Measurements from ENCODE around the gene PPP1CB. TPM values are rescaled to one million over a fixed set of nuclear protein-coding genes. Genes with fewer than 3 reads are reported as not detected.

Gene PPP1CB
- total RNA-seq, 1 donor from 2014 or later: 196 TPM

- intact Hi-C loops (cut with DNase I): loop anchor here (10.0 kb wide), 1 partner anchor 360 kb away; the partner anchor contains the start of gene FOSL2
- H3K27me3 ChIP-seq: no peaks in the 10 kb centered on the region
- H3K36me3 ChIP-seq: peaks cover 0 to 7% of the 10 kb centered on the region in 2 donors
- peak overlapping the region; percentile 75 to 89 for H3K4me3 ChIP-seq
- H3K9me3 ChIP-seq: no peaks in the 10 kb centered on the region
- no peak for TF ChIP-seq CTCF (IDR thresholded peaks at IDR 0.05)
- H3K4me1 ChIP-seq: peaks cover 14 to 30% of the 10 kb centered on the region in 2 donors
- DNase-seq (ENCODE audit: low spot score in 2 of 2): no peak
- H3K27ac ChIP-seq: peak overlapping the region; percentile 100
These were observed 2.7 kb downstream of the PPP1CB start for GRCh38 chr2:28754321-28754720.

DNA sequence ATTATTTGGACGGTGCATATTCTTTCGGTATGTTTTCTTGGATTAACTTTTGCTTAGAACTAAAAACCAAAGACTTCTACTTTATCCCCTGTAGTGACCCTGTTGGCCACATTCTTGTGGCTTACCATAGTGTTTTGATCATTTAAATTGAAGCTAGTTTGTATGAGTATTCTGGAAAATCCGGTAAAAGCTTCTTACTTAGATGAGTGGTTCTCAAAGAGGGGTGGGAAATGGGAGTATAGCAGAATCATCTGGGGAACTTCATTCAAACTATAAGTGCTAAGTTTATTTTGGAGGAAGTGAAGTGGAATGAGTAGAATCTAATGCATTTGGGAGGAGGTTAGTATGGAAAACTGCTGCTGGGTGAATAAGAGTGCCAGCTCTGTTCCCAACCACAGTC is 3.8 kb downstream of the PPP1CB start:
- Histone ChIP-seq H3K4me1 (peaks cover 3 to 21% of the 10 kb centered on the region in 2 donors), H3K27ac (peak overlapping the region; percentile 100), H3K27me3 (no peaks in the 10 kb centered on the region)

GRCh38 chr2:28758459-28758858 is 6.8 kb downstream of the PPP1CB start:
- Histone ChIP-seq H3K36me3 (peaks cover 19 to 29% of the 10 kb centered on the region in 2 donors), H3K27me3 (no peaks in the 10 kb centered on the region), H3K27ac (peak overlapping the region; percentile 29 to 100), H3K4me1 (peaks cover 8 to 40% of the 10 kb centered on the region in 2 donors), H3K4me3 (peak overlapping the region in 1 of 2 donors; percentile 75), H3K9me3 (no peaks in the 10 kb centered on the region)
- no peak for DNase-seq (ENCODE audit: low spot score in 2 of 2)
- intact Hi-C loops (cut with DNase I): loop anchor here (10.0 kb wide), 1 partner anchor 364 kb away; the partner anchor contains the start of gene FOSL2
- TF ChIP-seq CTCF (IDR thresholded peaks at IDR 0.05): no peak

More for the DNA sequence above, 3.8 kb downstream of the PPP1CB start:
- no peak for DNase-seq (ENCODE audit: low spot score in 2 of 2)
- TF ChIP-seq CTCF (IDR thresholded peaks at IDR 0.05): no peak
- Histone ChIP-seq H3K9me3 (no peaks in the 10 kb centered on the region), H3K36me3 (peaks cover 7 to 17% of the 10 kb centered on the region in 2 donors), H3K4me3 (peak overlapping the region; percentile 75 to 89)
- intact Hi-C loops (cut with DNase I): loop anchor here (10.0 kb wide), 1 partner anchor 361 kb away; the partner anchor contains the start of gene FOSL2

DNA sequence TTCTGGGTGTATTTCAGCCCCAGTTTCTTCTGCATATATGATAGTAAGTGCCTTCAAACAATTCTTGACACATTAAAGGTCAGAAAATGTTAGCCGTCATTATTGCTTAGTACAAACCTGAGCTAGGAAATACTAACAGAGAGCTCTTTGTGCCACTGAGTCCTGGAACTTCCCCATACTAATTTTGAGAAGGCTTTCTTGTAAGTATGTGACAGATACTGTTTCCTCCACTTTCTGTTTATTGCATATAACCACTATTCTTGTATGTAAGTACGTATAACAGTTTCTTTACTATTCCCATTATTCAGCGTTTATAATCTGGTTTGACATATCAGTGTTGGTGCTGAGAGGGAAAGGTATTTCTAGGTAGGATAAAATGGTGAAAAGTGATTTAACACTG is 9.8 kb downstream of the PPP1CB start:
- intact Hi-C loops (cut with DNase I): no loop called here
- H3K4me1 ChIP-seq: peaks cover 19 to 57% of the 10 kb centered on the region in 2 donors
- no peak for DNase-seq (ENCODE audit: low spot score in 2 of 2)
- TF ChIP-seq CTCF (IDR thresholded peaks at IDR 0.05): no peak
- H3K36me3 ChIP-seq: peaks cover 19 to 35% of the 10 kb centered on the region in 2 donors
- H3K27me3 ChIP-seq: no peaks in the 10 kb centered on the region
- H3K4me3 ChIP-seq: peak overlapping the region in 1 of 2 donors; percentile 28
- peak overlapping the region; percentile 25 to 45 for H3K27ac ChIP-seq
- H3K9me3 ChIP-seq: no peaks in the 10 kb centered on the region

- Histone ChIP-seq H3K27ac (no peak overlapping the region), H3K27me3 (no peaks in the 10 kb centered on the region), H3K36me3 (peaks cover 14 to 22% of the 10 kb centered on the region in 2 donors), H3K4me1 (peaks cover 22 to 76% of the 10 kb centered on the region in 2 donors), H3K4me3 (peak overlapping the region in 1 of 2 donors; percentile 41), H3K9me3 (no peaks in the 10 kb centered on the region)
- intact Hi-C loops (cut with DNase I): loop anchor here (5.0 kb wide), 1 partner anchor 42 kb away; no protein-coding TSS in a partner anchor
- TF ChIP-seq CTCF (IDR thresholded peaks at IDR 0.05): no peak
- DNase-seq (ENCODE audit: low spot score in 2 of 2): no peak
These were observed 13.5 kb downstream of the PPP1CB start for GRCh38 chr2:28764909-28765711.
